22Rv1 (cell line): Measurements from ENCODE around the gene MICOS13.

ENCODE experiments used
- CTCF ChIP-seq: fragments of 450-650 bp; IDR thresholded peaks from 2 replicates; pipeline ENCODE4 v1.5.1; 2017; ENCODE audit warnings: mild to moderate bottlenecking
- ZFX ChIP-seq: fragments of 450-650 bp; IDR thresholded peaks from 2 replicates; pipeline ENCODE4 v1.6.1; 2017; ENCODE audit warnings: antibody characterized with exemption, borderline replicate concordance

GRCh38 chr19:5669212-5669611, 11.1 kb downstream of the MICOS13 start:
- TF ChIP-seq CTCF, result no peak
- TF ChIP-seq ZFX, result no peak
